Measurements from ENCODE around the gene TNC.

TNC gene

DNA sequence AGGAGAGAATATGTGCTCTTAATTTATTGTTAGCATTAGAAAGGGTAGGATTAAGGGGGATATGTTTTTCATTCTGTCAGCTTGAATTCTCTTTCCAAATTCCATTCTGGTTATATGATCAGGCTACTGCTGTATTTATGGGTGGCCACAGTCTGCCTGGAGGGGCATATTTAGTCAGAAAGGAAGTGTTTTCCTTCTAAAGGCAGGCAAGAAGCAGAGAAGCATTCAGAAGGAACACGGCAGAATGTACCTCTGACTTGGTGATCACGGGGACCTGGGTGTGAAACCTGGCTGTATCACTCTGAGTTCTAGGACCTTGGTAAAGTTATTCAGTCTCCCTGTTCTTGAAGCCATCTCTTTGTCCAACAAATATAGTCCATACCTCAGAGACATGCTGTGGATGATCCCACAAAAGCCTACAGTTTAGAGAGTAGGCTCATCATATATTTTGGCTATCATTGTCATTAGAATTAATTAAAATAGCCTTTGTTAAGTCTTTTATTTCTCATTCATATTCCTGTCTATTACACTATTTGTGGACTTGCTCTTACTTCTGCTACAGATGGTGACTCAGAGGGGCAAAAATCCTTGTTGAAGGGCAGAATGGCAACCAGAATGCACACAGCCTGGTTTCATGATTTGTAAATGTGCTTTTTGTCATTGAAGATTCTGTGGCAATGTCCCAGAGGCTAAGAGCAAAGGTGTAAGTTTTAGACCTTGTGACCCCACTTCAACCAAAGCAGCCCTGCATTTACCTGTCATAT lies 2.7 kb downstream of the TNC start:
- peak; percentile 24 for DNase-seq (ENCODE audit: low read depth)
- TF ChIP-seq, protein P1, sequence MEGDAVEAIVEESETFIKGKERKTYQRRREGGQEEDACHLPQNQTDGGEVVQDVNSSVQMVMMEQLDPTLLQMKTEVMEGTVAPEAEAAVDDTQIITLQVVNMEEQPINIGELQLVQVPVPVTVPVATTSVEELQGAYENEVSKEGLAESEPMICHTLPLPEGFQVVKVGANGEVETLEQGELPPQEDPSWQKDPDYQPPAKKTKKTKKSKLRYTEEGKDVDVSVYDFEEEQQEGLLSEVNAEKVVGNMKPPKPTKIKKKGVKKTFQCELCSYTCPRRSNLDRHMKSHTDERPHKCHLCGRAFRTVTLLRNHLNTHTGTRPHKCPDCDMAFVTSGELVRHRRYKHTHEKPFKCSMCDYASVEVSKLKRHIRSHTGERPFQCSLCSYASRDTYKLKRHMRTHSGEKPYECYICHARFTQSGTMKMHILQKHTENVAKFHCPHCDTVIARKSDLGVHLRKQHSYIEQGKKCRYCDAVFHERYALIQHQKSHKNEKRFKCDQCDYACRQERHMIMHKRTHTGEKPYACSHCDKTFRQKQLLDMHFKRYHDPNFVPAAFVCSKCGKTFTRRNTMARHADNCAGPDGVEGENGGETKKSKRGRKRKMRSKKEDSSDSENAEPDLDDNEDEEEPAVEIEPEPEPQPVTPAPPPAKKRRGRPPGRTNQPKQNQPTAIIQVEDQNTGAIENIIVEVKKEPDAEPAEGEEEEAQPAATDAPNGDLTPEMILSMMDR (conservative IDR thresholded peaks at IDR 0.05; ENCODE audit: low read depth, low read length), result no peak
- no peak overlapping the region for H3K4me3 ChIP-seq (ENCODE audit: low read length)

DNA sequence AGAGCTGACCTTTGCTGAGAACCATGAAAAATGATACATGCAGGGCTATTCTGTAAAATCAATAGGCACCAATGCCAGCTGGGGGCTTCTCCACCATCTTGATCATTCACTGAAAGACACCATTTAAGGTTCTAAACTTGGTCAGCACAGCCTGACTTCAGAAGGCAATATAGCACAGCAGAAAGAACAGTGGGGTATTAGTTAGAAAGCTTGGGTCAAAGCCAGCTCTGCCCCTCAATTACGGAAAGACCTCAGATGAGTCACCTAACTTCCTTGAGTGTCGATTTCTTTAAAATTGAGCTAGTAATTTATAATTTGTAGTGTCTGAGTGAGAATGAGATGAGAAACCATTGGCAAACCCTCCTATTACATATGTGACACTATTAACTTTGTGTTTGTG lies 3.4 kb downstream of the TNC start:
- DNase-seq (ENCODE audit: low read depth), result no peak
- no peak overlapping the region for H3K4me3 ChIP-seq (ENCODE audit: low read length)
- TF ChIP-seq, protein P1 (conservative IDR thresholded peaks at IDR 0.05; ENCODE audit: low read depth, low read length), result no peak

DNA sequence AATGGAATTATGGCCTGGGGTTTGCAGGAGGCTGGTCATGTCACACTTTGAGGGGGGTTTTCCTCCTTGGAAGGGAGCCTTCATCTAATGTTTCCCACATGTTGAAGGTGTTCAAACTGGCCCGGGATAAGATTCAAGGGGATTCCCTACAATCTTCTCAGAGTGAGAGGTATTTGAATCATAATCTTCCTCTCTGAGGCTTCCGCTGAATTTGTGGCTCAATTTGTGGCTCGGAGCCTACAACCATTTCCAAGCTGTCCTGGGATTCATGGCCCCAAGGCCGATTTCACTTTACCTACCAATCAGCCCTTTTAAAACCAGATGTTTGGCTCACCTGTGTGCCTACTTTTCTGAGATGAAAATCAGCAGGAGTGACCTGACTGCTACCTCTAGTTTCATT lies 3.9 kb downstream of the TNC start:
- no peak overlapping the region for H3K4me3 ChIP-seq (ENCODE audit: low read length)
- TF ChIP-seq, protein P1 (conservative IDR thresholded peaks at IDR 0.05; ENCODE audit: low read depth, low read length), result no peak
- no peak for DNase-seq (ENCODE audit: low read depth)

DNA sequence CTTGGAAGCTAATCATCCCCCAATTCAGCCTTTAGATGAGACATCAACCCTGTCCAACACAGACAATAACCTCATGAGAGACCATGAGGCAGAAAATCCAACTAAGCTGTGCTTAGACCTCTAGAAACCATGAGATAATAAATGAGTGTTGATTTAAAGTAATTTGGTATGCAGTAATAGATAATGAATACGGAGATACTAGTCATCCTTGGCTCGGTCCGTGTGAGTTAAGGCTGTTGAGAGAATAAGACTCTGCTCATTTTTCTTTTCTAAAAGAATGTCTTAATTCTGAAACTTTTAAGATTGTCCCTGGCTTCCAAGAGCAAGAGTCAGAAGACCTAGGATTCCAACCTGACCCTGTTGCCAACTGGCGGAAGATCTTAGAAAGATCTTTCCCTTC lies 6.1 kb downstream of the TNC start:
- H3K4me3 ChIP-seq (ENCODE audit: low read length), result no peak overlapping the region
- no peak for DNase-seq (ENCODE audit: low read depth)
- TF ChIP-seq, protein P1 (conservative IDR thresholded peaks at IDR 0.05; ENCODE audit: low read depth, low read length), result no peak

DNA sequence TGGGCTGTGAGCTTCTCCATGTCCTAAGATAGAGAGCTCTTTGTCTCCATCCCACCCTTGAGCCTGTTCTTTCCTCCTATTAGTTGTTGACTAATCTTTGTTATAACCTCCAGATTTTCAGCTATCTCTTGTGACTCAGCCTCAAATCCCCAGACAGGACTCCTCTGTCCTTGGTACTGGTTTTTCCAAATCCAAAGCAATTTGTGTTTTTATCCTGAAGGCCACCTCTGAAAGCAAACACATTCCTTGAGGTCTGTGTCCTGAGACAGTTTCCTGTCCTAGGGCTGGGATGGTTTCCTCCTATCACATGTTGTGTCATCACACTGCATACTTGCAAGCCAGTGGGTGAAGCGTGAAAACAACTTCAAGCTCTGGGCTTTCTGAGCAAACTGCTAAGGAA lies 8.5 kb downstream of the TNC start:
- peak; percentile 32 for DNase-seq (ENCODE audit: low read depth)
- H3K4me3 ChIP-seq (ENCODE audit: low read length), result no peak overlapping the region
- TF ChIP-seq, protein P1 (conservative IDR thresholded peaks at IDR 0.05; ENCODE audit: low read depth, low read length), result no peak

DNA sequence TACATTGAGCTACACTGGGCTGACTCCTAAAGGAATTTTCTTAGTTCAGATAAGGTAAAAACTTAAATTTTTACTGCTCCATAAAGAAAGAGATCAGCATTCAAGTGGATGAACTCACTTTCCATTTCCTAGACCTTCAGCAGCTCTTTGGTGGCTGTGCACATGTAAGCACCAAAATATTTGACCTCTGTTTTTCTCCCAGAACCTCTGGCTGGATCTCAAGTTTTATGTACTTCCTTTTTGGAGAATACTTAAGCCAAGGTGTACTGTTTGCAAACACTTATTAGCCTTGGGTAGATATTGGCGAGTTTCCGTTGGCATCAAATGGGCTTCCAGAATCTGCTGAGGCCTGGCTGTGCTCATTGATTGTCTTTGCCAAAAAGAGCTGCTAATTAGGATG lies 10.3 kb downstream of the TNC start:
- DNase-seq (ENCODE audit: low read depth), result no peak
- no peak overlapping the region for H3K4me3 ChIP-seq (ENCODE audit: low read length)
- TF ChIP-seq, protein P1 (conservative IDR thresholded peaks at IDR 0.05; ENCODE audit: low read depth, low read length), result no peak

DNA sequence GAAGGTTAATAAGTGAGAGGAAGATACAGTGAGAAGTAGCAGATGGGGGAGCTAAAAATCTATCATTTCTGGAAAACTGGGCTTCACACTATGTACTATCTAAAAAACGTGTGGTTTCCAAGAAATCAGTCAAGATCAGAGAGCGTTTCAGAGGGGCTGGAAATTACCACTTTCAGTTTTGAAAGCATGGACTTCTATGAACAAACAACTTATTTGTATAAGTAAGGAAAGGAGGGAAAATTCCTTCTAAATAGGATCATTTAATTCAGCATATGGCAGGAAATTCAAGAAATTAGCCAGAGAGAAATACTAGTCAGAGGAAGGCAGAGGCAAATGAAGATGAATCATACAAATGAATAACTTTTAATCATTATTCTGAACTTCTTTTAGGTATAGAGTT lies 11.3 kb downstream of the TNC start:
- no peak for DNase-seq (ENCODE audit: low read depth)
- TF ChIP-seq, protein P1 (conservative IDR thresholded peaks at IDR 0.05; ENCODE audit: low read depth, low read length), result no peak

More for the DNA sequence above, 11.3 kb downstream of the TNC start:
- no peak overlapping the region for H3K4me3 ChIP-seq (ENCODE audit: low read length)

All from retinal pigment epithelial cell (primary cell).